Ishikawa (cell line): ENCODE data around the gene ADAMTS16.

Experiments used
- CEBPB ChIP-seq: IDR thresholded peaks from 2 replicates; pipeline ENCODE4 v1.6.1; 2012
- CREB1 ChIP-seq: IDR thresholded peaks from 2 replicates; pipeline ENCODE4 v1.6.1; 2012; ENCODE audit warnings: low read depth
- EGR1 ChIP-seq: IDR thresholded peaks from 2 replicates; pipeline ENCODE4 v1.6.1; 2012
- EP300 ChIP-seq: IDR thresholded peaks from 2 replicates; pipeline ENCODE4 v1.6.1; 2012; ENCODE audit warnings: borderline replicate concordance
- FOXM1 ChIP-seq: IDR thresholded peaks from 2 replicates; pipeline ENCODE4 v1.6.1; 2012; ENCODE audit warnings: low read depth, borderline replicate concordance
- NFIC ChIP-seq: IDR thresholded peaks from 2 replicates; pipeline ENCODE4 v1.6.1; 2012
- RAD21 ChIP-seq: IDR thresholded peaks from 2 replicates; pipeline ENCODE4 v1.6.1; 2012; ENCODE audit warnings: low read depth
- TAF1 ChIP-seq: IDR thresholded peaks from 2 replicates; pipeline ENCODE4 v1.6.1; 2012; ENCODE audit warnings: low read depth, mild to moderate bottlenecking
- TCF12 ChIP-seq: IDR thresholded peaks from 2 replicates; pipeline ENCODE4 v1.6.1; 2012; ENCODE audit warnings: low read depth
- TEAD4 ChIP-seq: IDR thresholded peaks from 2 replicates; pipeline ENCODE4 v1.6.1; 2012
- YY1 ChIP-seq: IDR thresholded peaks from 2 replicates; pipeline ENCODE4 v1.6.1; 2012; ENCODE audit warnings: low read depth
- ZBTB7A ChIP-seq: IDR thresholded peaks from 2 replicates; pipeline ENCODE4 v1.6.1; 2012; ENCODE audit warnings: low read depth
- TF ChIP-seq, protein P1 (sequence below): IDR thresholded peaks from 2 replicates; pipeline ENCODE4 v1.6.1; 2012
- TF ChIP-seq, protein P2 (sequence below): IDR thresholded peaks from 2 replicates; pipeline ENCODE4 v1.6.1; 2012
- TF ChIP-seq, protein P3 (sequence below): IDR thresholded peaks from 2 replicates; pipeline ENCODE4 v1.6.1; 2012; ENCODE audit warnings: low read depth, mild to moderate bottlenecking

ADAMTS16 gene

DNA sequence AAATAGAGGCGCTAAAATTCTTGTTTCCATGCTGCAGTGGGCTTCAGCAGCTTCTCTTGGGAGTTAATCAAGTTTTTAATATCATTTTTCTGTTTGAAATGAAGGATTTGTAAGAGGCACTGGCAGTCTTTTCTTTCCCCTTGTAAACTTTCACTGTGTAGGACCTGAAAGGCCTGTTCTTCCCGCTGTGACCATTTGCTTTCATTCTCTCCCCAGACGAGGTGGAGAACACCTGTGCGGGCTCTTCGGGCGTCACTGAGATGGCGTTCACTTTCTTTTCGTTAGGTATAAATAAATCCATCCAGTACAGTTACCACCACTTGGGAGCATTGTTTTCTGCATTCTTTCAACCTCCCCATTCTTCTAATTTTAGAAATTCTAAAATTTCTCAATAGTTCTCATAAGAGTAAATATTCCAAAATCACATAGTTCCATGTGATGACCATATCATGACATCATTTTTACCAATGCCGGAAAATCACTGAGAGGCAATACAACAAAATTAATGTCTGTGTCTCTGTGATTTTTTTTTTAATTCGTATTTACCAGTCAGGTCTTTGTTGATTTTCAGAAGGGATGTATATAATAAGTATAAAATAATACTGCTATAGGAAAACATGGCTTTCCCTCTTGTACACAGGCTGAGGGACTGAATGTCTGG, 150.7 kb downstream of the ADAMTS16 start:
- TF ChIP-seq, protein P1, sequence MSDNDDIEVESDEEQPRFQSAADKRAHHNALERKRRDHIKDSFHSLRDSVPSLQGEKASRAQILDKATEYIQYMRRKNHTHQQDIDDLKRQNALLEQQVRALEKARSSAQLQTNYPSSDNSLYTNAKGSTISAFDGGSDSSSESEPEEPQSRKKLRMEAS = no peak
- TF ChIP-seq TEAD4 (no peak), ZBTB7A (no peak), CEBPB (no peak), NFIC (no peak), RAD21 (no peak), YY1 (no peak), CREB1 (no peak), TAF1 (no peak), FOXM1 (no peak), EP300 (no peak), EGR1 (no peak), TCF12 (no peak)
- TF ChIP-seq, protein P2, sequence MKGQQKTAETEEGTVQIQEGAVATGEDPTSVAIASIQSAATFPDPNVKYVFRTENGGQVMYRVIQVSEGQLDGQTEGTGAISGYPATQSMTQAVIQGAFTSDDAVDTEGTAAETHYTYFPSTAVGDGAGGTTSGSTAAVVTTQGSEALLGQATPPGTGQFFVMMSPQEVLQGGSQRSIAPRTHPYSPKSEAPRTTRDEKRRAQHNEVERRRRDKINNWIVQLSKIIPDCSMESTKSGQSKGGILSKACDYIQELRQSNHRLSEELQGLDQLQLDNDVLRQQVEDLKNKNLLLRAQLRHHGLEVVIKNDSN = no peak
- TF ChIP-seq, protein P3, sequence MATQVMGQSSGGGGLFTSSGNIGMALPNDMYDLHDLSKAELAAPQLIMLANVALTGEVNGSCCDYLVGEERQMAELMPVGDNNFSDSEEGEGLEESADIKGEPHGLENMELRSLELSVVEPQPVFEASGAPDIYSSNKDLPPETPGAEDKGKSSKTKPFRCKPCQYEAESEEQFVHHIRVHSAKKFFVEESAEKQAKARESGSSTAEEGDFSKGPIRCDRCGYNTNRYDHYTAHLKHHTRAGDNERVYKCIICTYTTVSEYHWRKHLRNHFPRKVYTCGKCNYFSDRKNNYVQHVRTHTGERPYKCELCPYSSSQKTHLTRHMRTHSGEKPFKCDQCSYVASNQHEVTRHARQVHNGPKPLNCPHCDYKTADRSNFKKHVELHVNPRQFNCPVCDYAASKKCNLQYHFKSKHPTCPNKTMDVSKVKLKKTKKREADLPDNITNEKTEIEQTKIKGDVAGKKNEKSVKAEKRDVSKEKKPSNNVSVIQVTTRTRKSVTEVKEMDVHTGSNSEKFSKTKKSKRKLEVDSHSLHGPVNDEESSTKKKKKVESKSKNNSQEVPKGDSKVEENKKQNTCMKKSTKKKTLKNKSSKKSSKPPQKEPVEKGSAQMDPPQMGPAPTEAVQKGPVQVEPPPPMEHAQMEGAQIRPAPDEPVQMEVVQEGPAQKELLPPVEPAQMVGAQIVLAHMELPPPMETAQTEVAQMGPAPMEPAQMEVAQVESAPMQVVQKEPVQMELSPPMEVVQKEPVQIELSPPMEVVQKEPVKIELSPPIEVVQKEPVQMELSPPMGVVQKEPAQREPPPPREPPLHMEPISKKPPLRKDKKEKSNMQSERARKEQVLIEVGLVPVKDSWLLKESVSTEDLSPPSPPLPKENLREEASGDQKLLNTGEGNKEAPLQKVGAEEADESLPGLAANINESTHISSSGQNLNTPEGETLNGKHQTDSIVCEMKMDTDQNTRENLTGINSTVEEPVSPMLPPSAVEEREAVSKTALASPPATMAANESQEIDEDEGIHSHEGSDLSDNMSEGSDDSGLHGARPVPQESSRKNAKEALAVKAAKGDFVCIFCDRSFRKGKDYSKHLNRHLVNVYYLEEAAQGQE = no peak

DNA sequence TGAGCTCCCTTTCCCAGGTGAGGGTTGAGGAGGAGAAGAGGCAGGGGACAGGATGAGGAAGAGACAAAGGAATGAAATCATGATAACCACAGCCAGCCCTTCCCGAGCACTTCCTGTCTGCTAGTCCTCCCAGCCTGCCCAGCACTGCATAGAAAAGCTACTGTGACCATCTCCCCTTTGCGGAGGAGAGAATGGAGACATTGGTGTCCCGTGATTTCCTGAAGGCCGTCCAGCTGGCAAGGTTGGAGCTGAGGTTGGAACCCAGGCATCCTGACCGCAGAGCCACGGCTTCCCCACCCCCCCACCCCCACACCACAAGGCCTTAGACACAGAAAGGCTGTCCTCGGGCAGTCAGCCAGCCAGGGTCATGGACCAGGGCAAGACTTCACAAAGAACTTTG, 151.2 kb downstream of the ADAMTS16 start:
- TF ChIP-seq CEBPB (no peak), FOXM1 (no peak), TCF12 (no peak), TEAD4 (no peak), RAD21 (no peak), YY1 (no peak), EP300 (no peak), TAF1 (no peak), EGR1 (no peak), CREB1 (no peak), NFIC (no peak), ZBTB7A (no peak)
- TF ChIP-seq, protein P1 = no peak
- TF ChIP-seq, protein P2 = no peak
- TF ChIP-seq, protein P3 = no peak

DNA sequence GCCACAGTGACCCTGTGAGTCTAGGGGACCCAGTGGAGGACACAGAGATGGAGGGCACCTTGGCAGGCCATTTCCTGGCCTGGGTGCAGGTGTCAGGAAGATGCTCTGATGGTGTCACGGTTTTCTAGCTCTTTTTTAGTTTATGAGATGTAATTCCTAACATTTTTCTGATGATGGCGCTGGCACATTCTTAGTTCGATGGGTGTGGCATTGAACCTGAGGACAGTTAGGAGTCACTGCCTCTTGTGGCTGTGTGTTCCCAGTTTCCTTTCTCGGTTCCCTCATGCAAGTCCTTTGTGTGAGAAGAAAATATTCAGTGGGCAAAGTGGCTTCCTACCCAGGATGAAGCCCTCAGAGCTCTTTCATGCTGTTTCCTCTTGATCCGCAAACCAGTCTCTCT, 152.9 kb downstream of the ADAMTS16 start:
- TF ChIP-seq TEAD4 = no peak
- no peak for TF ChIP-seq ZBTB7A
- TF ChIP-seq, protein P2 = no peak
- TF ChIP-seq, protein P3 = no peak

DNA sequence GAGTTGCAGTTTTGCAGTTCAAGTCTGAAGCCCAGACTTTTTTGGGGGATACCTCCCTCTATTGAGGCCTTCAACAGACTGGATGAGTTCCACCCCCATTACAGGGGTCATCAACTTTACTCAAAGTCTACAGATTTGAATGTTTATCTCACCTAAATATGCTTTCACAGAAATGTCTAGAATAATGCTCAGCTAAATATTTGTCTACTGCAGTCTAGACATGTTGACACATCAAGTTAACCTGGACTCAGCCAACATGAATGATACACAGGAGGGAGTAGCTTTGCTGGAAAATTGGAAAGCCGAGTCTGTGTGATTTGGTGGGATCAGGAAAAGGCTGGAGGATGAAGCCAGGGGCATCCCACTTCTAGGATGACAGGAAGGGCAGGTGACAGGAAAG, 154.3 kb downstream of the ADAMTS16 start:
- TF ChIP-seq ZBTB7A = no peak
- TF ChIP-seq NFIC = no peak
- no peak for TF ChIP-seq TCF12
- no peak for TF ChIP-seq FOXM1
- TF ChIP-seq YY1 = no peak
- no peak for TF ChIP-seq CREB1
- TF ChIP-seq, protein P1 = no peak
- no peak for TF ChIP-seq EP300
- TF ChIP-seq TAF1 = no peak
- TF ChIP-seq TEAD4 = no peak
- no peak for TF ChIP-seq EGR1
- TF ChIP-seq, protein P2 = no peak
- TF ChIP-seq RAD21 = no peak
- no peak for TF ChIP-seq CEBPB
